Common myeloid progenitor, CD34-positive (primary cell): ENCODE measurements around the gene MRPL58.

ENCODE experiments used
- CTCF ChIA-PET: fragments of 350-600 bp; sonication (Branson Sonifier 250); formaldehyde crosslinking; loops from one replicate; lab custom pipeline; 2021; ENCODE audit warnings: antibody characterized with exemption; lab: Charles Lee
- POLR2A ChIA-PET: fragments of 350-600 bp; sonication (Branson Sonifier 250); formaldehyde crosslinking; loops from one replicate; lab custom pipeline; 2021; ENCODE audit warnings: antibody characterized with exemption; lab: Charles Lee
- DNase-seq, 3 donors: peaks; one replicate each; pipeline versions ENCODE4 v3.0.0 to v3.0.0-alpha.2; 2013
- H3K27ac ChIP-seq, 2 experiments: 1 replicate in 1 of 2; 2 replicates in 1 of 2; pipeline ENCODE4 v1.7.0; 2013; ENCODE audit warnings: inconsistent platforms in 2 of 2, low read length in 2 of 2, mild to moderate bottlenecking in 2 of 2, low read depth in 1 of 2, moderate library complexity in 1 of 2; ENCODE audit not compliant: severe bottlenecking in 2 of 2, insufficient read depth in 1 of 2, poor library complexity in 1 of 2
- H3K27me3 ChIP-seq, 5 experiments: replicated peaks in 2 of 5; 1 replicate in 3 of 5; 2 replicates in 2 of 5; pipeline versions ENCODE4 v1.6.1 to v1.7.0; 2013; ENCODE audit warnings: low read length in 4 of 5, mild to moderate bottlenecking in 2 of 5, moderate library complexity in 2 of 5, inconsistent platforms in 1 of 5; ENCODE audit not compliant: insufficient read depth in 5 of 5, control insufficient read depth in 4 of 5
- H3K36me3 ChIP-seq, 4 experiments: 1 replicate in 2 of 4; 2 replicates in 2 of 4; pipeline versions ENCODE4 v1.6.1 to v1.7.0; 2013; ENCODE audit warnings: low read length in 3 of 4, control low read depth in 1 of 4, mild to moderate bottlenecking in 1 of 4; ENCODE audit not compliant: control insufficient read depth in 4 of 4, insufficient read depth in 4 of 4
- H3K4me1 ChIP-seq, 4 experiments: 1 replicate in 3 of 4; 2 replicates in 1 of 4; pipeline versions ENCODE4 v1.6.1 to v1.7.1; 2013; ENCODE audit warnings: low read length in 3 of 4, mild to moderate bottlenecking in 3 of 4, control low read depth in 1 of 4, inconsistent platforms in 1 of 4, moderate library complexity in 1 of 4; ENCODE audit not compliant: control insufficient read depth in 4 of 4, insufficient read depth in 4 of 4; ENCODE audit errors: control extremely low read depth in 1 of 4
- H3K4me3 ChIP-seq, 7 experiments: 1 replicate in 4 of 7; 2 replicates in 3 of 7; pipeline versions ENCODE4 v1.5.1 to v1.7.0; 2013; ENCODE audit warnings: mild to moderate bottlenecking in 7 of 7, low read length in 6 of 7, moderate library complexity in 6 of 7, inconsistent platforms in 2 of 7, low read depth in 2 of 7, control low read depth in 1 of 7; ENCODE audit not compliant: insufficient read depth in 4 of 7, control insufficient read depth in 1 of 7; ENCODE audit errors: extremely low read depth in 1 of 7
- H3K9me3 ChIP-seq, 5 experiments: 1 replicate in 4 of 5; 2 replicates in 1 of 5; pipeline versions ENCODE4 v1.6.1 to v1.7.1; 2013; ENCODE audit warnings: low read length in 4 of 5, mild to moderate bottlenecking in 2 of 5, inconsistent platforms in 1 of 5, low read depth in 1 of 5, moderate library complexity in 1 of 5; ENCODE audit not compliant: control insufficient read depth in 4 of 5, insufficient read depth in 2 of 5; ENCODE audit errors: control extremely low read depth in 1 of 5
- WGBS: methylation state at CpG from one replicate; pipeline ENCODE4 v1.1.5; 2013; ENCODE audit not compliant: insufficient coverage; 5-methylcytosine and 5-hydroxymethylcytosine counted together

MRPL58 gene

DNA sequence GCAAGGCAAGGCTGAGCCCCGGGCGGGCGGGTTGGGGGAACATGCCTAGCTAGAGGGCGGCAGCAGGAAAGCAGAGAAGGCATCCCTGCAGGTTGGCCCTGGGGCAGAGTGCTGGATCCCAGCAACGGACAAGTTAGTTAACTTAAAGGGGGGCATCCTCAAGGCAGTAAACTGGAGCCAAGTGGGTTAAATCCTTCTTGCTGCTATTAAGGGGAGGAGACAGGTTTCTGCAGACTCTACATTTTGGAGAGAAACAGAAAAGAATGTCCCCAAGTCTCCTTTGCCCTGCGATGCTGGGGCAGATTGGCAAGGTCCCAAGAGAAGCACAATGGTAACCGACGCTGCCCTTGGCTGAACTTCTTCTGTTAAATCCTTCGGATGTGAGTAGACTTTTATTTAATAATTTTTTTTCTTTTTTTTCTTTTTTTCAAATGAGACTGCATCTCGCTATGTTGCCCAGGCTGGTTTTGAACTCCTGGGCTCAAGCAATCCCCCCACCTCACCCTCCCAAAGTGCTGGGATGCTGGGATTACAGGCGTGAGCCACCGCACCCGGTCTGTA is 20.3 kb downstream of the MRPL58 start:
- DNase-seq, result no peak
- POLR2A ChIA-PET, result interaction anchor here (0.6 to 1.4 kb wide), 4 partner anchors 17 to 150 kb away, joined by 3 to 5 read pairs (median 4); partner anchors contain the start of genes MRPL58 and SUMO2
- Histone ChIP-seq H3K27ac (no peak overlapping the region), H3K27me3 (no peaks in the 10 kb centered on the region), H3K4me3 (peak overlapping the region in 6 of 7 experiments; percentile 91 to 95 (median 91)), H3K4me1 (peaks cover 4 to 43% (median 36%) of the 10 kb centered on the region in 4 experiments), H3K36me3 (peaks cover 0 to 3% (median 0%) of the 10 kb centered on the region in 4 experiments), H3K9me3 (peaks cover 0 to 16% (median 4%) of the 10 kb centered on the region in 5 experiments)
- WGBS, result 0% methylated on average over 6 of the region's 13 CpGs
- CTCF ChIA-PET, result interaction anchor here (1.1 to 2.0 kb wide), 5 partner anchors 19 to 73 kb away, joined by 3 to 16 read pairs (median 5); partner anchors contain the start of genes CDR2L and MRPL58

DNA sequence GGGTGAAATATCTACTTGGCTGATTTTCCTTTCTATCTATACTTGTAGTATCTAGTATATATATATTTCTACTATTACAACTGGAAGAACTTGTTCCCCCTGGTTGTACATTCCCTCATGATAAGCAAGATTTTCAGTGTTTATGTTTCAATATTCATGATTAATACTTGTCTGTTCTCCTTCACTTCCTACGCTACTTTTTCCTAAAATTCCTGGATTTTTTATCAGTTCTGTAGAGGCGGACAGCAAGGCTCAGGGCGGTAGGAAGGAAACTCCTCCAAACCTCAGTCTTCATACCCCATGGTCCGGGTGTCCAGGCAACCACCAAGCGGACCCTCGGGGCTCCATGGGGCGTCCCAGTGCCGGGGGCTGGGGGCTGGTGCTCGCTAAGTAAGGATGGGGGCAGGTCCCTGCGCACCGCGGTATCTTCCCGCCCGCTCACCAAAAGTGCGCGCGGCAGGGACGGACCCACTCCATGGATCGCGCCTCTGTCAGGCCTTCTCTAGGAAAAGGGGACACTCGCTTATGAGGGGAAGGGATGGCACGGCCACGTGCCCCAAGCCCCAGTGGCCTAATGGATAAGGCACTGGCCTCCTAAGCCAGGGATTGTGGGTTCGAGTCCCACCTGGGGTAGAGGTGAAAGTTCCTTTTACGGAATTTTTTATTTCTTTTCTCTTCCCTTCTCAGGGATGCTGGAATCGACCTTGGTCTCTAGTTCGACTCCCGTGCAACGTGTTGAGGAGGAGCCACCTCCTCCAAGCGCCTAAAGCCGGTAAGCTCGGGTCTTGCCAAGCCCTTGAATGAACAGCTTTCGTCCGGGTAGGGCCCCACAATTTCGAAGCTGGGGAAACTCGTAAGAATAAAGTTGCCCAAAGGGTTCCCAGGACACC is 21.1 kb downstream of the MRPL58 start:
- ChIA-PET POLR2A (interaction anchor here (1.2 kb wide), 1 partner anchor 16 kb away, joined by 3 read pairs; no protein-coding TSS in a partner anchor), CTCF (interaction anchor here (1.1 to 1.6 kb wide), 3 partner anchors 16 to 48 kb away, joined by 3 to 4 read pairs (median 4); partner anchors contain the start of gene MRPL58)
- Histone ChIP-seq H3K4me1 (peaks cover 4 to 43% (median 36%) of the 10 kb centered on the region in 4 experiments), H3K27me3 (no peaks in the 10 kb centered on the region), H3K36me3 (peaks cover 0 to 7% (median 5%) of the 10 kb centered on the region in 4 experiments), H3K27ac (peak overlapping the region in 1 of 2 experiments; percentile 85), H3K9me3 (peaks cover 0 to 16% (median 4%) of the 10 kb centered on the region in 5 experiments), H3K4me3 (peak overlapping the region; percentile 91 to 95 (median 91))
- peak; percentile 84 to 91 (median 90) for DNase-seq
- WGBS, result 2% methylated on average over 20 of the region's 36 CpGs

DNA sequence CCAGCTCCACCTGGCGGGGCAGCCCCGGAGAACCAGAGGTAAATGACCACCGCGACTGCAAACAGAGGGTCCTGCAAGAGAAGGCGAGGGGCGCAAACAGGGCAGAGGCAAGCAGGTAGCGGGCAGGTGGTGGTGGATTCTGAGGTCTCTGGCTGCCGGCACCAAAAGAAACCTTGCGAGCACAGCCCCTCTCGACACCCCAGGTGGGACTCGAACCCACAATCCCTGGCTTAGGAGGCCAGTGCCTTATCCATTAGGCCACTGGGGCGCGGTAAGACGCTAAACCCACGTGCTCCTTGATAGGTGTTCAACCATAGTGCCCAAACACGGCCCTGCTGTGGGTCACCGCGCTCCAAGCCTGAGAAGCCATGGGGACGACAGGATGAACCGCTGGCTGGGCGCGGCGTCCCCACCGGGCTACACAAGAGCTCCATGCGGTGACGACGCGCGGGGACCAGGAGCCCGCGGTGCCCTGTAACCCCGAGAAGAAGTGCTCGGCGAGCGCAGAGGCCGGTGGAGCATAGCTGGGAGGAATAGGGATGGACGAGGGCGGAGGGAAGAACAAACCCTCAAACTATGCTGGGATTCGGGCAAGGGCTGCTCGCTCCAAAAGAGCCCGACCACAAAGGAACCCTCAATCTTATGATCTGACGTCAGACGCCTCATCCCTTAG is 21.9 kb downstream of the MRPL58 start:
- Histone ChIP-seq H3K9me3 (peaks cover 0 to 16% (median 4%) of the 10 kb centered on the region in 5 experiments), H3K27ac (peak overlapping the region; percentile 72 to 85), H3K4me1 (peaks cover 4 to 43% (median 39%) of the 10 kb centered on the region in 4 experiments), H3K4me3 (peak overlapping the region; percentile 91 to 95 (median 91)), H3K36me3 (peaks cover 4 to 14% (median 11%) of the 10 kb centered on the region in 4 experiments), H3K27me3 (no peaks in the 10 kb centered on the region)
- POLR2A ChIA-PET, result interaction anchor here (1.0 to 1.2 kb wide), 2 partner anchors 12 to 15 kb away, joined by 3 read pairs; partner anchors contain the start of gene ATP5PD
- CTCF ChIA-PET, result interaction anchor here (0.5 to 2.4 kb wide), 10 partner anchors 9 to 150 kb away, joined by 3 to 7 read pairs (median 4); partner anchors contain the start of genes HID1 and MRPL58
- DNase-seq, result peak; percentile 82 to 92 (median 89)
- WGBS, result under 1% methylated on average over 38 of the region's 43 CpGs

DNA sequence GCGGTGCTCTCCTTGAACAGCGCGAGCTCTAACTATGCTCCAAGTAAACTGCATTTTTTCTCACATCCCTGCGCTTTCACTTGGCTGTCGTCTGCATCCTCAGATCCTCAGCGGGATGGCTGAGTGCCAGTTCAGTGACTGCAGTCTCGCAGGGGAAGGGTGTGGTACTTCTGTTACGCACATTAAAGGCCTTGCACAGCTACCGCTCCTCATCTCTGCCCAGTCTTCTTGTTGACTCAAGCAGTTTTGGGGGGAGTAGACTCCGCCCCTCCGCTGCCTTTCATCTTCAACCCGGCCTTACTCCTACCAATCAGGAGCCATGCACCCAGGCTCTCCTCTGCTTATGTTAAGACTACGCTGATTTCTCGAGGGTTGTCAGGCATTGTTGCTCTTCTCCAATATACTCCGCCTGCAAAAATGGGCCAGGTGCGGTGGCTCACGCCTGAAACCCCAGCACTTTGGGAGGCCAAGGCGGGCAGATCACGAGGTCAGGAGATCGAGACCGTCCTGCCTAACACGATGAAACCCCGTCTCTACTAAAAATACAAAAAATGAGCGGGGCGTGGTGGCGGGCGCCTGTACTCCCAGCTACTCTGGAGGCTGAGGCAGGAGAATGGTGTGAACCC is 24.3 kb downstream of the MRPL58 start:
- no peaks in the 10 kb centered on the region for H3K9me3 ChIP-seq
- POLR2A ChIA-PET, result interaction anchor here (0.6 kb wide), 1 partner anchor 33 kb away, joined by 3 read pairs; no protein-coding TSS in a partner anchor
- H3K4me3 ChIP-seq, result peak overlapping the region in 2 of 7 experiments; percentile 33 to 40
- peaks cover 6 to 34% (median 28%) of the 10 kb centered on the region in 4 experiments for H3K36me3 ChIP-seq
- WGBS, result 57% methylated on average over 27 of the region's 27 CpGs
- H3K4me1 ChIP-seq, result peaks cover 4 to 43% (median 40%) of the 10 kb centered on the region in 4 experiments
- CTCF ChIA-PET, result interaction anchor here (0.6 to 2.4 kb wide), 5 partner anchors 18 to 77 kb away, joined by 3 to 7 read pairs (median 4); no protein-coding TSS in a partner anchor
- peak; percentile 96 to 98 (median 97) for DNase-seq
- no peak overlapping the region for H3K27ac ChIP-seq
- no peaks in the 10 kb centered on the region for H3K27me3 ChIP-seq

DNA sequence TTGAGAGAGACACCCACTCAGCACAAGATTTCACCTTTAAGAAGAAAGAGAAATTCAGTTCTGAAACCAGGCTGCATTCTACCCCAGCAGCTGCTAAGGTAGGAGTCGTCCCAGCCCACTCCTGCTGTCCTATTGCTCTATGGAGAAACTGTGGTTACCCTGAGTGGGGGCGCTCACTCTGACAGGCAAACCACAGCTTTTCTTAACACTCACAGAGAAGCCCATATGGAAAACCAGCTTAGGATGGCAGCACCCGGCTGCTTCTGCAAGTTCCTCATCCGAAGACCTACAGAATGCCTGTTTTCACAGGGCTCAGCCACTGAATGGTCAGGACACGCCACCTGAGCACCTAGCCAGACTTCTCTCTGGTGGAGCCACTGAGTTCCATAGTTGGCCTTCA is 26.8 kb downstream of the MRPL58 start:
- Histone ChIP-seq H3K27ac (no peak overlapping the region), H3K9me3 (no peaks in the 10 kb centered on the region), H3K36me3 (peaks cover 6 to 38% (median 33%) of the 10 kb centered on the region in 4 experiments), H3K4me1 (peaks cover 0 to 22% (median 19%) of the 10 kb centered on the region in 4 experiments), H3K27me3 (no peaks in the 10 kb centered on the region), H3K4me3 (no peak overlapping the region)
- DNase-seq, result no peak
- ChIA-PET CTCF (interaction anchor here (1.2 to 1.3 kb wide), 2 partner anchors 21 to 28 kb away, joined by 4 to 9 read pairs; no protein-coding TSS in a partner anchor), POLR2A (no interaction called here)
- WGBS, result 97% methylated on average over 3 of the region's 5 CpGs
